NCI-H2029 (cell line): ENCODE measurements around the gene PLCZ1.
"Not testable (repeated sequence)": the region's sequence is repeated elsewhere in the genome, so short reads cannot be mapped to it uniquely, and the experiment has no call there.

ENCODE experiments used
- DNase-seq: peaks from one replicate; lab custom pipeline; 2025; lab: John Stamatoyannopoulos, UW

PLCZ1 gene

GRCh38 chr12:18700271-18700670 is 37.5 kb downstream of the PLCZ1 start:
- no peak for DNase-seq

DNA sequence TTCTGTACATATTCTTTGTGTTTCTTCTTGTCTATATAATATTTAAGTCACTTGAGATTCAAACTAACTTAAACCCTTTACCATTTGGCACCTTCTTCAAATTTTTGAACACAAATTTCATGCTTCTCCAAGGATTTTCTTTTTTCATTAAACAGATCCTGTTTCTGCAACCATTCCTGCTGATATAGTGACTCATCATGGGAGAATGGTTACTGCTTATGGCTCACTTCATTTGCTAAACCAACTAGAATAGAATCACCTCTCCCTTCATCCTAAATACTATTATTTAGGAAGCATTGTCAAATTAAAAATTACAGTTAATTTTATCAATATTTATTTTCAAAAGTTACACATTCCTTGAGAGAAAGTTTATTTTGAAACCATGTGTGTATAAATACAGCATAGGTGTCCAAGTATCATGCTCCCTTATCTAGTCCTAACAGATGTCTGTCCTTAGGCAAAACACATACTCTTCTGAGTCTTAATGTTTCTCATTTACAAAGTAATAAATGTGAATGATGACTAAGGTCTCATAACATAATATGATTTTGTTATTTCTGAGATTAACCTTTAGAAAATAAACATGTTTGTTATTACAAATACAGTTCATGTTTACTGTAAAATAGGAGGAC is 40.7 kb downstream of the PLCZ1 start:
- no peak for DNase-seq

GRCh38 chr12:18693986-18694385 is 43.8 kb downstream of the PLCZ1 start:
- DNase-seq: not testable (repeated sequence)

- DNase-seq: no peak
These were observed 47.2 kb downstream of the PLCZ1 start for GRCh38 chr12:18690653-18691052.

DNA sequence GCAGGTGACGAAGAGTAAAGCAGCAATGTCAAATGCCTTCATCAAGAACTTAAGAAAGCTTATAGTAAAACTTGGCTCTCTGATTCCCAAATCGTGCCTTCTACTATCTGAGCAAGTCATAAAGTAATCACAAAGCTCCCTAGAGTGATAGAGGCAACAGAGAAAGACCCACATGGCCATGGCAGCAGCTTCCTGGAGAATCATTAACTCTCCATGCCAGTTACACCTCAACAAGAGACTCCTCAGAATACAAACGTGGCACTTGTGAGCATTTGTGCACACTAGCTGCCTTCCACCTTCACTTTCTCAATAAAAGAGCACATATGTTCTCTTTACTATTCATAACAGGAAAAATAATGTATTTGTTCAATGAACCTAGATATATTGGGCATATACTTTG is 48.0 kb downstream of the PLCZ1 start:
- no peak for DNase-seq

DNA sequence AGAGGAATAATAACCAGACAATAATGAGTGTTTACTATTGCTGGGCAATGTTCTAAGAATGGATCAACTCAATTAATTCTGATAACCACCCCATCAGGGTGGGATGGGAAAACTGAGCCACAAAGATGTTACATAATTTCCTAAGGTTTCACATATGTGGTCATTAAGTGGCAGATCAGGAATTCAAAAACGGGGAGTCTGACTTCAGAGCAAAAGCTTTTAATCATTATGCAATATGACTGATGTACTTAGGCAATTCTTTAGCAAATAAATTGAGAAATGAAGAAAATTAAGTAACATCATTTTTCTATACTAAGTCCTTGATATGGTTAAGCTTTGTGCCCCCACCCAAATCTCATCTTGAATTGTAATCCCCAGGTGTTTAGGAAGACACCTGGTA is 53.4 kb downstream of the PLCZ1 start:
- no peak for DNase-seq

DNA sequence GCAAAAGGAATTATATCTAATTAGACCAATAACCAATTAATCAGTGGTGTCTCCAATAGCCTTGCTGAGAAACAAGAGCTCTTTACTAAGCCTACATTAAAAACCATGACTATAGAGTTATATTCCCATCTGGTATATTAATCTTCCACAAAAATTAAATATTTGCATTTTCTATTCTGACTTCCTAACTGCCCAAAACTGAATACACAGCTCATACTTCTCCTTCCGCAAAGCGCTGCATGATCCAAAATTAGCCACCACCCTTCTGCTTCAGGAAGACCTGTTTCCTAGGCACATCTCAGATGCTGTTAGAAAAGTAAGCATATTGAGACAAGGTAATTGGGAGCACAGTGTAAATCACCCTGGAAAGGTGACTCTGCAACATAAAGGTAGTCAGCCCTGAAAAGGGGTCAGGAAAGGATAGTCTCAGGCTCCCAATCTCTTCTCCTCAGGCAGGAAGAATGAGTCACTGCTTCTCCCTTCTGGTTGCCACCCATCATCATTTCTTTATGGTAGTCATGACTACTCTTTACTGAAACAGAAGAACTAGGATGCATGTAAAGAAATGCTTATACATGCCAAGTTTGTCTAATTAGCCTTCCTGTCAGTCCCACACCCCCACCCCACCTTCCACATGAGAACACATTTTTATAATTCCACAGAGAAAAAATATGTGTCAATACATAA is 54.3 kb downstream of the PLCZ1 start:
- DNase-seq: no peak

DNA sequence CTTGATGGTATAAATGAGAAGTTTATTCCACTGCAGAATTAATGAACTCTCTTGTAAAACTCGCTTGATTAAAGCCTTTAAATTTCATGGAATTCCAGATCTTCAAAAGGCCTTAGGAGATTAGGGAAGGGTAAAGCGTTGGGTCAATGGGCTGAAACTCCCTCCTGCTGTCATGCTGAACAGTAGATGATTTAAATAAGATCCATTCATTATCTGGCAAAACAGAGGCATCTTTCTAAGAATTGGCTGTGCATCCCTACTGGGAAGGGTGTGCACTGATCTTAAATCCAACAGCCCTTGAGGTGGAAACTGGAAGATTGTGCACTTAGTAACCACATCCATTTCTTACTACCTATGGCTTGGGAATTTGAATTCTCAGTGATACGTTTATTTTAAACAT is 56.0 kb downstream of the PLCZ1 start:
- DNase-seq: no peak

- no peak for DNase-seq
These were observed 60.7 kb downstream of the PLCZ1 start for GRCh38 chr12:18676996-18677588.

DNA sequence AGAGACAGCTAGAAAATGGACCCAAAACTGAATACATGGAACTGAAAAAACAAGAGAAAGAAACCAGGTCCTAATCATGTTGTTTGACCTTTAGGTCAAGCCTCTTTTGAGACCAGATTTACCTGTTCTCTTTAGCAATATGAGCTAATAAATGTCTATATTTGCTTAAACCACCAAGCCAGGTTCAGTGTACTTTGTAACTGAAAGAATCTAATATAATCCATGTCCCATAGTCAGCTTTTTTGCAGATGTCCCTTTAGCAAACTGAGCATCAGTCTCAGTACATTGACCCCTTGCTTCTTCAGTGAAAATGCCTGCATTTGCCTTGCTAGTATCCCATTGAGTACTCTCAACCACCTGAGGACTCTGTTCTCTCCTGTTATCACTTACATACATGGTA is 61.7 kb downstream of the PLCZ1 start:
- no peak for DNase-seq

GRCh38 chr12:18658829-18659228 is 79.0 kb downstream of the PLCZ1 start:
- no peak for DNase-seq

GRCh38 chr12:18658179-18658578 is 79.6 kb downstream of the PLCZ1 start:
- DNase-seq: no peak

DNA sequence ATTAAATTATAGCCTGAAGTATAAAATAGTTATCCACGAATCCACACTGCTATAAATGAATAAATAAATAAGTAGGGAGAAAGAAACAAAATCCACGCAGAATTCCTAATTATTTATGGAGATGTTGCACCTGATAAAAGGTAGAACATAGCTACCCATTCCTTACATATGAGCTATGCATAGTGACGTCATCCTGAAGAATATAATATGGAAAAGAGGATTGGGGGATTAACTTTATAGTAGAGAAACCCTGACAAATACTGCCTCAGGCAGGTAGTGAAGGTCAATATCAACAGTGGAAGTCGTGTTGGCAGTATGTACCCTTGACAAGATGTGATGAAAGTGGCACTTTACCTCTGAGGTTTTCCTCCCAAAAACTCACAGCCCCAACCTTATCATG is 82.5 kb downstream of the PLCZ1 start:
- no peak for DNase-seq

GRCh38 chr12:18653465-18653864 is 84.3 kb downstream of the PLCZ1 start:
- DNase-seq: no peak

GRCh38 chr12:18652596-18652995 is 85.2 kb downstream of the PLCZ1 start:
- no peak for DNase-seq

GRCh38 chr12:18651525-18651924 is 86.3 kb downstream of the PLCZ1 start:
- DNase-seq: no peak

GRCh38 chr12:18646286-18646890 is 91.4 kb downstream of the PLCZ1 start:
- no peak for DNase-seq

GRCh38 chr12:18644564-18644963 is 93.2 kb downstream of the PLCZ1 start:
- no peak for DNase-seq

GRCh38 chr12:18643681-18644080 is 94.1 kb downstream of the PLCZ1 start:
- no peak for DNase-seq

GRCh38 chr12:18640321-18640955 is 97.4 kb downstream of the PLCZ1 start:
- DNase-seq: no peak

DNA sequence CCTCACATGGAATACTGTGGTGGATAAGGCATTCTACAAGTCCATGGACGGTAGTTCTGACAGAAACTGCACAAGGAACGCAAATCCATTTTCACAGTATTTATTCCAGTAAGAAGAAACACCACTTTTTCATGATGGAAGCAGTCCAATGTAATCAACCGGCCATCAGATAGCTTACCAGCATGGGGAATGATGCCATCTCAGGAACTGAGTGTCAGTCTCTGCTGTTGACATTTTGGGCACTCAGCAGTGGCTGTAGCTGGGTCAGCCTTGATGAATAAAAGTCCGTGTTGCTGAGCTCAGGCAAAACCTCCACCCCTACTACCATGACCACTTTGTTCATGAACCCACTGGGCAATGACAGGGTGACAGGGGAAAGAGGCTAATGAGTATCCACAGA is 103.4 kb downstream of the PLCZ1 start:
- no peak for DNase-seq
